CD4-positive, alpha-beta T cell treated with Interleukin-6 for 4 hours (primary cell): ENCODE measurements around the gene KLK1.

Source experiments
- DNase-seq: peaks from one replicate; pipeline ENCODE4 v3.0.0-alpha.2; 2020; ENCODE audit warnings: mixed read lengths

The KLK1 gene

DNA sequence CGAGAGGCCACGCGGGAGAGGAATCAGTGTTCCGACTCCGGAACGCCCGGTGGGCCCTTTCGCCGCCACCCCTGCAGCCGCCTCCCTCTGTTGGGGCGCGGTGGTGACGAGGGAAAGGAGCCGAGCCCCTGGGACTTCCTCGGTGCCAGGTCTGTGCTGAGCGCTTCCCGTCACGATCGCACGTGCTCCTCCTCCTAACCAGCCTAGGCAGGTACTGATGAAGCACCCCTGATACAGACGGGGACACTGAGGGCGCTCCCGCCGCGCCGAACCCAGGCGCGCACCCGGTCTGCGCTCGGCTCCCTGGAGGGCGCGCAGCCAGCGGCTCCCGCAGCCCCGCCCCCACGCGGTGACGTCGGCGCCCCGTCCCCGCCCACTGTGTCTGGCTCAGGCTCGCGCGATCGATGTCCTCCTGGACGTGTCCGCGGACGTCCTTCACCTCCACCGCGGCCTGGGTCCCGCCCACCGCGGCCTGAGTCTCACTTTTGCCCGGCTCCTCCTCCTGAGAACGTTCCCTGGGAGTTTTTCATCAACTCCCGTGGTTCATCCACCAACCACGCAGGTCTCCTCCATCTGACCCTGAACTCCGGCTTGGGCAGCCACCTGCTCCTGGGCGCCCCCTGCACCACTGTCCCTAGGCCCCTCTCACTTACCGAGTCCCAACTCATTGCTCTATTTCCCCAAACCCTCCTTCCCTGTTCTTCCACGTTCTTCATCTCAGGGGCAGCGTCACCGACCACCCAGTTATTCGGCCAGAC, 12.4 kb upstream of the KLK1 start:
- peak; percentile 69 for DNase-seq

GRCh38 chr19:50835103-50835784, 11.7 kb upstream of the KLK1 start:
- DNase-seq, result no peak

- DNase-seq, result no peak
Measured at GRCh38 chr19:50833802-50834167, 10.2 kb upstream of the KLK1 start.

GRCh38 chr19:50833117-50833801, 9.7 kb upstream of the KLK1 start, which contains the start of gene KLK15:
KLK15 (minus strand) TSS chr19:50833574; CDS start chr19:50831492, 2,082 bp downstream.
- DNase-seq, result no peak

DNA sequence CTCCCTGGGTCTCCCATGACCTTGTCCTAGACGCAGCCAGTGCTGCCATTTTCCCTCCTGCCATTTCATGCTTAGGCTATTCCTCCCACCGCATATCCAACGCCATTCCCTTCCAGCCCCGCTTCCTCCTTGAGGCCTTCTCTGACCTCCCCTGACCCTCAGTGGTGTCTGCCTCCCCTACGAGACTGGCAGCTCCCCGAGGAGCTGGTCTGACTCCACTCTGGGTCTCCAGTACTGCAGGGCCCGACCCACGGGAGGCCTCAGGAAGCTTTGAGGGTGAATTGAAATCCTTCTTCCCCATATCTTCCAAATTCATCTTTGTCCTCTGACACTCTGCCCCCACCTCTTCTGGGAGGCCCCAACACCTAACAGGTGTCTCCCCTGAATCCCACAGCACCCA, 9.1 kb upstream of the KLK1 start:
- no peak for DNase-seq

DNA sequence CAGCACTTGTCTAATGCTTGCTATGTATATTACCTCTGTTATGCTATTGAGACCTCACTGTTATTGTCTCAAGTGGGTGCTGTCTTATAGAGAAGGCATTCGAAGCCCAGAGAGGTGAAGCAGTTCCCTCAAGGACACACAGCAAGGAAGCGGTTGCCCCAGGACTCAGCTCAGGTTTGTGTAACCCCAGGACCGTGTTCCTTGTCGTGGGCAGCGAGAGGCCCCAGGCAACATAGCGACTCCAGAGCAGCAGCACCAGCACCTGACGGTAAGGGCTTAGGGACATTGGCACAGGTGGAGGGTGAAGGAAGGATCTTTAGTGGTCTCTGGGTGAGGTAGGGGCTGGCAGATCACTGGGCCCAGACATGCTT, 7.4 kb upstream of the KLK1 start:
- DNase-seq, result no peak

DNA sequence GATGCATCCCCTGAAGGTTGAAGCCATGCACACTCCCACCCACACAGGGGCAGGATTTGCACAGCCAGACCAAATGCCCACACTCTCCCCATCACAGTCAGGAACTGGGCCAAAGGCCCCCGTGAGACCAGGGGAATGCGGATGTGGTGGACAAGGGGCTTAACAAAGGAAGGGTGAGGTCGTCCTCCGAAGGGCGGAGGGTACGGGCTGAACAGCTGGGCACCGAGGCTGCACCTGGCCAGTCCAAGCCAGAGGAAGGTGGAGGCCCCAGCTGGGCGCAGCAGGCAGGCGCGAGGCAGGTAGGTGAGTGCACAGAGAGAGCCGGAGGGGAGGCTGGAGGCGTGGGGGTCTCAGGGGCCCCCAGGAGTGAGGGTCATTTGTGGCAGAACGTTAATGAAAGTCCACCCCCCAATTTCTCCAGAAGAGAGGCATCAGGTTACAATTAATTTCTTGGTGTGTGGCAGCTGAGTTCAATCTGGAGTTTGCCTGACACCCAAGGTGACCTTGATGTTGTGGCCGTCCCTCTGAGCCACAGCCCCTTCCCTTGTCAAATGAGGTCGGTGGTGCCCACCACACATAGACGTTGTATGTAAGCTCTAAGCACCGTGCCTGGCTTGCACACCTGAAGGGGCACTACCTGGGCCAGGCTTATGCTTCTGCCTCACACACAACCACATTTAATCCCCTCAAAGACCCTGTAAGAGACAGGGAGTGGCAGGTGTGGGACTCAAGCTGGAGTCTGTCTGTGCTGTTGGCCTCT, 6.9 kb upstream of the KLK1 start:
- no peak for DNase-seq

DNA sequence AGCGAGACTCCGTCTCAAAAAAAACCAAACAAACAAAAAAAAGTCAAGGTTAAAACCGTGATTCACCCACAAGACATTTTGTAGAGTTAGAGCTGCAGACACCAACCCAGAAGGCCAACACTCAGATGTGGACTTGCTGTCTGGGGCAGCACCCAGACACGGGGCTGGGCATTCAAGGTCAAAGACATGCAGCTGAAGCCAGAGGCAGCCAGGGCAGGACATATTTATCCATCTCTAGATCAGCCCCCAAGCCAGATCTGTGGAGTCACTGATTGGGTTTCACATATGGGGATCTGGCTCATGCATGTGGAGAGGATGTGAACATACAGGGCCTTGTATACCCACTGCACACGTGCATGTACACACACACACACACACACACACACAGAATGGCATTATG, 6.2 kb upstream of the KLK1 start:
- DNase-seq, result no peak

DNA sequence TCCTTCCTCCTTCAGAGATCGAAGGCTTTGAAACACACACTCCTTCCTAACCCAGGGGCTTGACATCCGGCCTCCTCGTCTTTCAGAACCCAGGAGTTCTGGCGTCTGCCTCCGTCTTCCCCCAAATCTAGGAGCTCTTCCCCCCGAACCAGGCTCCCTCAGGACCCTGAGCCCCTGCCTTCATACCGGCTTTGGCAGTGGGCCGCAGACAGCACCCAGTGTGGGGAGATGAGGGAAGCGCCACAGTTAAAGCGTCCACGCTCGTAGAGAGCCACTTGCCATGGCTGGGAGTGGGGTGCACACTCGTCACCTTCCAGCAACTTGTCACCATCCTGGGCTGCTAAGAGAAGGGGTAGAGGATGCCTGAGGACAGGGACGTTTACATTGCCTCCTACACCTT, 3.9 kb upstream of the KLK1 start:
- no peak for DNase-seq

DNA sequence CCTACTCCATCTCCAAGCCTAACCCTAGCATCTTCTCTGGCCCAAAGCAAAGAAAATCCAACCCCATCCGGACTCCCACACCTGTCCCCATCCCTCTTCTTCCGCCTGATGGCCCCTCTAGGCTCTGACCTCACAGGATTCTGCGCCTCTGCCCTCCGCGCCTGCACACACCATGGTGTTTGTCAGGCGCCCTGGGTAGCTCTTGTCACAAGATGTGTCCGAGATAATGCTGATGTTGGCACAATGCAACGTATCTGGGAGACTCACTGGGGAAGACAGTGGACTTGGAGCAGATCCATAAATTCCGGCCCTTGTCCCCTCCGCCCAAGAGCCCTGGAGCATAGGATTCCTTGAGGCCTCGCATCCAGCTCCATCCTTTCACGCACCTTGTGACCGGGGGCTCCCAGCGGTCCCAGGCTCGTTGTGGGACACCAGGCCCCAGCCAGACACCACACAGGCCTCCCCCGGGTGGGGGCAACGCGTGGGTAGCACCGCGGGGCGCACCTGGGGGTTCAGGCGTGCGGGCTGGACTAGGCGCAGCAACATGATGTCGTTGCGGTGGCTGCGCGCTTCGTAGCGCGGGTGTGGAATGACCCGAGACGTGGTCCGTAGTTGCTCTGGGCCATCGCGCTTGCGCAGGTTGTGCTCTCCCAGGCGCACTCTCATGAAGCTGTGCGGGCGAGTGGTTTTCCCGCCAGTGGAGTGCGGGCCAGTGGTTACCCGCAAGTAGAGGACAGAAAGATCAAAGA, 3.1 kb upstream of the KLK1 start:
- DNase-seq, result no peak

DNA sequence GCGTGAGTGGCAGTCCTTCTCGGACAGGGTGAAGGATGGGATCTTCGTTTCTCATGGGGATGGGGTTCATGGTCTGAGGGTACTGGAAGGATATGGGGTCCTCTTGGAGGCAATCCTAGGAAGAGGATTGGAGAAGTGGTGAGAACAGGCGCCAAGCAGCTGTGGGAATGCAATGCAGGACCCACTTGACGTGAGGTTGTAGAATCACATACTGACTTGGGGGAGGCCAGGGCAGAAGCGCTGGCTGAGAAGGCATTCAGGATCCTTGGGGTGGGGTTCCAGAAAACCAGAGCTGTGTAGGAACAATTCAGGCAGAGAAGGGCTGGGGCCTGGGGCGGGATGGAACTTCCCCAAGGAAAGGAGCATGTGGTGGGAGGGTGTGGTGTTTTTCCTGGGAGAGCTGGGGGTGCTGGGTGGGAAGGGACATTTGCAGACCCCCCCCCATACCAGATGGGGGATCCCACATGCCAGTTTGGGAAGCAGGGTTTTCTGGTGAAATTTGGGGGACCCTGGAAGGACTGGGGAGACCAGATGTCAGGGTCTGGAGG, 852 bp downstream of the KLK1 start:
- DNase-seq, result no peak

DNA sequence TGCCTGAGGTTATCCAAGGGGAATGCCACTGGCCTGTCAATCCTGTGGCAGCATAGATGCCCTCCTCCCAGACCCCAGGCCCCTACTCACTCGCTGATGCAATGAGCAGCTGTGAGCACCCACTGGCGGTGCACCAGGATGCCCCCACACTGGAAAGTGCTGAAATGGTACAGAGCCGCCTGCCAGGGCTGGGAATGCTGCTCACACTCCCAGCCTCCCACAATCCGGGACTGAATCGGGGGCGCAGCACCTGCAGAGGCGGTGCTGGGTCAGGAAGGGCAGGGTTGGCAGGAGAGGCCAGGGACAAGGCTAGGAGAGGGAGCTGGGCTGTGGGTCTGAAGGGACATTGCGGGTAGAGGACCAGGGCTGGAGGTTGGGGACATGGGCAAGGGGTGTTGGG, 2.0 kb downstream of the KLK1 start:
- no peak for DNase-seq

GRCh38 chr19:50821248-50821612, 2.4 kb downstream of the KLK1 start:
- DNase-seq, result no peak

DNA sequence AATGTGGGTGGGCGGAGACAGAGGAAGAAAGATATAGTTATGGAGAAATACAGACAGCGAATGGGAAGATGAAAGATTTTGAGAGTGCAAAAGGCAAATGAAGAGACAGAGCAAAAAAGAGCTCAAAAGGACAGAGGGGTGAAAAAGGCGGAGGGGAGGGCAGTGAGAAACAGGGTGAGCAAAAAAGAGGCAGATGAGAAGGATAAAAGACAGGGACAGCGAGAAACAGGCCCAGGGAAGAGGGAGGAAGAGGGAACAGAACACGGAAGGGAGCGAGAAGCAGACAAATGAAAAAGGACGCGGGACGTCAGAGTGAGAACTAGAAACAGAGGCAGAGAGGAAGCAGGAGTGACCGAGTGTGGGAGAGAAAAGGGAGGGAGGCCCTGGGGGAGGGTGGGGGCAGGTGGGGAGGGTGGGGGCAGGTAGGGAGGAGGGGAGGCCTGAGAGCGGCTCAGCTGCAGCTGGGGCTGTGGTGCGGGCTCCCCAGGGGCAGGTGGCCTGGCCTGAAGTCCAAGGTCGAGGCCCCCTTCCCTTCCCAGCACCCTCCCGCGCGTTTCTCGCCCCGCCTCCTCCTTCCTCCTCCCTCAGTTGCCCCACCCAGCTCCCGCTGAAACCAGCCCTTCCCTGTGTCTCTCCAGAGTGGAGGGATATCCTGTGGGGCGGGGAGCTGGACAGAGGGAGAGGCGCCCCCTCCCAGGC, 2.9 kb downstream of the KLK1 start:
- DNase-seq, result no peak

DNA sequence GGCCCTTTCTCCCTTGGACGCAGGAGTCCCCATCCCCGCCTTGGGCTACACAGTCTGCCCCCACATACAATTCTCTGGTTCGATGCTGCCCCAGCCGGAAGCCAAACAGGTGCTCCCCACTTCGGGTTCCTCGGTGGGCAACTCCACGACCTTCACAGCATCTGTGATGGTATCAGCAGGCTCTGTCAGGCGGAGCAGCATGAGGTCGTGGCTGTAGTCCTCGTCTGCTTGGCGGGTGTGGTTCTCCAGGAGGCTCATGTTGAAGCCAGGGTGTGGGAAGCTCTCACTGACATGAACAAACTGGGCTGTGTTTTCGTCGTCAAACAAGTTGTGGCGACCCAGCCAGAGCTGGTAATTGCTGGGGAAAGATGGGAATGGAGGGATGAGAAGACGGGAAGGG, 3.5 kb downstream of the KLK1 start:
- no peak for DNase-seq

DNA sequence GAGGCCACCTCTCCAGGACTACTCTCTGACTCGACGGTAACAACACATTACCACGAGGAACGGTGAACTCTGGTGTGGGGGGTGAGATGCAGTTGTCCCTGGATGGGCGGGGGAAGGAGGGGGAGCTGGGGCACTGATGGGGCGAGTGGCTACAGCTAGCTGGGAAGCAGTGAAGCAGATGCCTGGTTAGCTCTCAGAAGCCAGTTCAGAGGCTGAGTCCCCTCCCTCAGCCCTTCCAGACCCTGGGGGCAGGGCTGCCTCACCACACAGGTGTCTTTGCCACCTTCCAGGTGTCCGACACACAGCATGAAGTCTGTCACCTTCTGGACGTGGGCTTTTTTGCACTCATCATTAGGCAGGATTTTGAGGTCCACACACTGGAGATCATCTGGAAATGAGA, 4.0 kb downstream of the KLK1 start:
- no peak for DNase-seq

GRCh38 chr19:50818859-50819472, 4.6 kb downstream of the KLK1 start:
- DNase-seq, result no peak

DNA sequence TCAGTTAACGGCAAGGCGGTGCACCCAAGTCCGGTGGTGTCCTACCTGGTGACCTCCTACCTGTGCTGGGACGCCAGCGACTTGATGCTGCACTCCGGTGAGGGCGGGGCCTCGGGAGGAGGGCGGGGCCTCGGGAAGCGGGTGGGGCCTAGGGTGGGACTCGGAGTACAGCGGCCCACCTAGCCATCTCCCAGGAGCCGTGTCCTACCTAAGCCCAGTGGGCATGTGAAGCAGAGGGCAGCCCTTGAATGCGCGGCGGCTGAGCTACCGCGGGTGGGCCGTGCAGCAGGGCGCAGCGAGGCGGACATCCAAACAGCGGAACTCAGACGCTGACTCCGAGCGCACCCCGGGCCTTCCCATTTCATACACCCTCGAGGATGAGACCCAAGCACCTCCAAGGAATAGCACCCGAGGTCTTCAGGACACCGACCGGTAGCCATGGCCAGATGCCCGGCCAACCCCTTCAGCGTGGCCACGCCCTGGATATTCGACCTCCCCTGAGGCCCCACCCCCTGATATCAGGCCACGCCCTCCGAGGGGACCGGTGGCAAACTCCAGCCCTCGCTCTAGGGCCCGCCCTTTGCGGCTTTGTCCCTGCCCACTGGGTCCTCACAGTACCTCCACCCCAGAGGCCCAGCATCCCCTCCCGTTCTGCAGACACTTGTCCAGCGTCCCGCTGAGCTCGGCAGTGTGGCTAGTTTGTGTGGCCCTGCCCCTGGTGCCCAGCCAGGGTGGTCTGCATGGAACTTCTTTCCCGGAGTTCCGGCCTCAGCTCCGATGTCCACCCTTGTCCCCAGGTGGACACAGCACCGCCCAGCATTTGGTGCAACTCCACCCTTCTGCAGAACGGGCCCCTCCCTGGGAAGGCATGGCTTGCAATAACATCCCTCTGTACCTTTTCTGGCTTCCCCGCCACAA, 5.4 kb downstream of the KLK1 start:
- peak; percentile 46 for DNase-seq

DNA sequence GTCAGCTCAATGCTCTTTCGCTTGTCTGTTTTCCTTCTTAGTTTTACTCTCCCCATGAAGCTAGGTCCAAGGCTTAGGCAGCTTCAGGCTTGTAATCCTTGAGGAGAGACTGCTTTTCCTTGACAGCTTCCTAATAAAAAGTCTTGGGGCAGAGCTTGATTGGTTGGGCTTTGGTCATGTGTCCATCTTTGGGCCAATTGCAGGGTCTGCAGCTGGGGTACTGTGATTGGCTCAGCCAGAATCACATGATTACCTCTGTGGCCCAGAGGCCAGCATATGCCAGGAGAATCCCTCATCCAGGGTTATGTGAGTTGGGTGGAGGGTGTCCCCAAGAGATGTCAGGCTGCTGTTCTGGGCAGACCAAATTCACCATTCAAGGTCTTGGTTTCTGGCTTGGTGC, 8.1 kb downstream of the KLK1 start:
- DNase-seq, result no peak

DNA sequence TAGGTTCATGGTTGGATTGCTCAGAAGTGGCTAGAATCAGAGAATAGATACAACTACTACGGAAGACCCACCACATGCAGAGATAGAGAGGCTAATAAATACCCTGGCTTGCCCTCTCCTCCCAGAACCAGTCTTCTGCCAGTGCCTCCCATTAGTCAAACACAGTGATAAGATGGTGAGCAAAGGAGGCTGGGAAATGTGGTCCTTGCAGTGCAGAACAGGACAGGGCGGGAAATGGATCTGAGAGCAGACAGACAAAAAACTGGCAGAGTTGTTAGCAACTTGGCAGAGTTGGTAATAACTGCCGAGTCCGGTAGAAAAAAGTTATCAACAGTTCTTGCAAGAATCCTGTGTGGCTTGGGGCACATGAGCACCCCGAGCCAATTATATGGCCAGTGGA, 8.7 kb downstream of the KLK1 start:
- DNase-seq, result no peak
